Measurements from ENCODE around the gene MYO7A.

GRCh38 chr11:77188633-77189491 lies 60.8 kb downstream of the MYO7A start:
- 0 out of 2 replicates have a peak, but pooled peaks have one; percentile 0 for TF ChIP-seq CTCF (IDR thresholded peaks at IDR 0.05; ENCODE audit: low read length)
- no peak for TF ChIP-seq EZH2 (optimal IDR thresholded peaks at IDR 0.05; ENCODE audit: low read depth, low read length)
- TF ChIP-seq EZH2phosphoT487 (IDR thresholded peaks at IDR 0.05; ENCODE audit: low read length): no peak

Data from MM.1S (cell line).